ENCODE measurements around the gene C10orf90.

GRCh38 chr10:126565871-126566270 is 104.6 kb downstream of the C10orf90 start:
- TF ChIP-seq SUZ12 (IDR thresholded peaks at IDR 0.05) (no peak), ELF4 (IDR thresholded peaks at IDR 0.05) (no peak), ZNF384 (IDR thresholded peaks at IDR 0.05) (no peak), BHLHE40 (IDR thresholded peaks at IDR 0.05; ENCODE audit: borderline replicate concordance) (no peak), FOXK2 (IDR thresholded peaks at IDR 0.05) (no peak), FOXM1 (IDR thresholded peaks at IDR 0.05; ENCODE audit: borderline replicate concordance) (no peak), TARDBP (IDR thresholded peaks at IDR 0.05) (no peak), SP1 (IDR thresholded peaks at IDR 0.05) (no peak), L3MBTL2 (conservative IDR thresholded peaks at IDR 0.05) (no peak), CTBP1 (IDR thresholded peaks at IDR 0.05; ENCODE audit: borderline replicate concordance) (no peak), FOXA1 (IDR thresholded peaks at IDR 0.05) (no peak)
- TF ChIP-seq, protein P1, sequence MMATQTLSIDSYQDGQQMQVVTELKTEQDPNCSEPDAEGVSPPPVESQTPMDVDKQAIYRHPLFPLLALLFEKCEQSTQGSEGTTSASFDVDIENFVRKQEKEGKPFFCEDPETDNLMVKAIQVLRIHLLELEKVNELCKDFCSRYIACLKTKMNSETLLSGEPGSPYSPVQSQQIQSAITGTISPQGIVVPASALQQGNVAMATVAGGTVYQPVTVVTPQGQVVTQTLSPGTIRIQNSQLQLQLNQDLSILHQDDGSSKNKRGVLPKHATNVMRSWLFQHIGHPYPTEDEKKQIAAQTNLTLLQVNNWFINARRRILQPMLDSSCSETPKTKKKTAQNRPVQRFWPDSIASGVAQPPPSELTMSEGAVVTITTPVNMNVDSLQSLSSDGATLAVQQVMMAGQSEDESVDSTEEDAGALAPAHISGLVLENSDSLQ (IDR thresholded peaks at IDR 0.05): no peak

Measured in HEK293T (cell line).